NCI-H226 (cell line): ENCODE results near the gene ANKH.
A peak's percentile ranks its signal among the peaks of the same experiment; 100 is the strongest.

ENCODE experiments used
- DNase-seq: peaks from one replicate; pipeline ENCODE4 v3.0.0-alpha.2; 2015

Gene ANKH

DNA sequence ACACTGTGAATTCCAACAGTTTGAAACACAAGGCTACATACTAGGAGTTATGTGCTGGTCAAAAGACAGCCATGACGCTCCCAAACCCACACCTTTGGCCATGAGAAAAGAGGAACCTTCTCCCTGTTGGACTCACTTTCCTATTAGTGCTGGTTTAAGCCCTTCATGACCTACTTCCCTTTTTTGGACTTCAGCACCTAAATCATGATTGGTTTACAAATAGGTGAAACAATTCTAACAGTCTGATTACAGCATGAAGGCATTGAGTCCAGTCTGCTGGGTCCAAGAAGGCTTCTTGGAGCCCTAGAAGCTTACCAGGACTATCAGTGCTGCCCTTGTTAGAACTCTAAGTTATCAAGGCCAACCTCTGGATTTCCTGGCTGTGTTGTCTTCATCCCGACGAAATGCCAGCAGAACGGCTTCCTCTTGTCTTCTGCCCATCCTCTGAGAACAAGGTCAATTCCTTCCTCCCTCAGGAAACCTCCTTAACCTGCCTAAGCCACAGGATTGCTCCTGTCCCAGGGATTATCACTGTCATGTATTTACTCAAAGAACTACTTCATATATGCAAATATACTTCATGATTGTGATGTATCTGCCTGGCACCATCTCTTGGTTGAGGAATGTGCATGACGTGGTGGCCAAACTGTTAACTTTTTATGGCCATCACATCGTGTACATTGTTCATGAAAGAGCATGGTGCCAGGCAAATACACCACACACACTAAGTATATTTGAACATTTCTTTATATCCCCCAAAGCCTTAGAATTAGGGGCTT is 83.6 kb downstream of the ANKH start:
- no peak for DNase-seq

DNA sequence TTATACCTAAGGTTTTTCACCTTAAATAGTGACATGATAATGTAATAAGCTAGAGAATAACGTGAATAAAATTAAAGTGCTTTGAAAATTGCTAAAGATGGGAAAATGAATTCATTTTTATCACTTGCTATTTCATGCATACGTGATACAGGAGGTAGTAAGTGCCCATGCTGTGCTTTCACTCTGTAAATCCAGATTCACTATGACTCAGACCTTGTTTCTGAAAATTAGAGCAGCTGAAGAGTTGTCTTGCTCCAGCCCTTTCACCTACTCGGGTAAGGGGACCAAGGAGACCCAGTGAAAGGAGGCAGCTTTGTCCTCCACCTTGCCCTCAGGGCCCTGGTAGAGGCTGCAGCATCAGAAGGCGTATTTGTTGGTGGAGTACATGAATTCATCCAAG is 87.9 kb downstream of the ANKH start:
- DNase-seq = no peak

DNA sequence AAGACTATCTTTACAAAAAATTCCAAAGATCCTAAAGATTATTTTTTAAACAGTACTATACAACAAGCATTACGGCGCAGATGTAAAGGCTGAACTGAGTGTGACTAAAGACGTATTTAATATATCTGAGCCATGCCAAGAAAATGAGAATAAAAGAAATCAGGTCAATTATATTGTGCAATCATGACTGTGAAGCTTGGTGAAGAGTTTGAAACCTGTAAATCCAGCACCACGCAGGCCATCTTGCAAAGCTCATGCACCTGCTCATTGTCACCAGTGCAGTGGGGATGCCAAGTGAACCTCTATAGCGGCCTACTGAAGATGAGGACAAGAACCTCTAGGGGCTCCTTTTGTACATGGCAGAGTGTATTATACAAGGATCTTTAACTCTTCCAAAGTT is 89.0 kb downstream of the ANKH start:
- DNase-seq = no peak

DNA sequence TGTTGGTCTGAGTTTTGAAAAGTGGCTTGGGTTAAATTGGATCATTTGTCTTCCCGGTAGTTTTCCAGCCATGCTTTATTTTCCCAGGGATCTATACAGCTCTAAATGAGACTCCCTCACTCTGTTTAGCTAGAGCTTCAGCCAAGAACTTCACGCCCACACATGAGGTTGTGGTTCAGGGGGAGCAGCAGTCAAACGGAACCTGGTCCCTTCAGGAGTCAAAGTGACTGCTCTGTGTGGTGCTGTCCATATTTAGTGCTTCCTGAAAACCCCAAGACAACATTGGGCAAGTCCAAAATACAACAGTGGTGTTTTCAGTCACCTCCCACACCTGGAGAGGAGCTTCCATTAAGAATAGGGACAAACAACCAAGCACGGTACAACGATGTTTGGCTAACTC is 90.5 kb downstream of the ANKH start:
- no peak for DNase-seq

DNA sequence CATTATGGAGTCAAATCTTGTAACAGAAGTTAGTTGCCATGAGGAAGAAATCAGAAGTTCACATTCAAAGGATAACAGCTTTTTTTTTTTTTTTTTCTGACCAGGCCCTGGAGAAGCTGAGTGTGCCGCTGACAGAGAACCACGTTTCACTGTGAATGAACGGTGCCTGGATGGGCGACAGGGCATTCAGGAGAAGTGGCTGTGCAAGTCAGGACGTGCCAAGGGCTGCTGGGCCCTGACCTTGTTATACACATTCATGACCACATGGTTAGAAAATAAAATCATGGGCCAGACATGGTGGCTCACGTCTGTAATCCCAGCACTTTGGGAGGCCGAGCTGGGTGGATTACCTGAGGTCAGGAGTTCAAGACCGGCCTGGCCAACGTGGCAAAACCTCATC is 91.6 kb downstream of the ANKH start:
- DNase-seq = no peak

DNA sequence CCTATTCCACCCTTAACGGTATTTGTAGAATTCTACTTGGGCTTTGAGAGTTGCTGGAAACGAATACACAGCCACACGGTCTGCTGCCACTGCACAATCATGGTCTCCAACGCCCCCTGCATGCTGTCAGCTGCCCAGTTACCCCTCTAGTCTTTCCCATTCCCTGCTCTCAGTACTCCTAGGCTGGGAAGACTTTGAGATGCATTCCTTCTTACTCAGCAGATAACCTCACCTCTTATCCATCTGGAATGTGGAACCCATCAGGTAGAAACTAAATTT is 92.8 kb downstream of the ANKH start:
- no peak for DNase-seq

DNA sequence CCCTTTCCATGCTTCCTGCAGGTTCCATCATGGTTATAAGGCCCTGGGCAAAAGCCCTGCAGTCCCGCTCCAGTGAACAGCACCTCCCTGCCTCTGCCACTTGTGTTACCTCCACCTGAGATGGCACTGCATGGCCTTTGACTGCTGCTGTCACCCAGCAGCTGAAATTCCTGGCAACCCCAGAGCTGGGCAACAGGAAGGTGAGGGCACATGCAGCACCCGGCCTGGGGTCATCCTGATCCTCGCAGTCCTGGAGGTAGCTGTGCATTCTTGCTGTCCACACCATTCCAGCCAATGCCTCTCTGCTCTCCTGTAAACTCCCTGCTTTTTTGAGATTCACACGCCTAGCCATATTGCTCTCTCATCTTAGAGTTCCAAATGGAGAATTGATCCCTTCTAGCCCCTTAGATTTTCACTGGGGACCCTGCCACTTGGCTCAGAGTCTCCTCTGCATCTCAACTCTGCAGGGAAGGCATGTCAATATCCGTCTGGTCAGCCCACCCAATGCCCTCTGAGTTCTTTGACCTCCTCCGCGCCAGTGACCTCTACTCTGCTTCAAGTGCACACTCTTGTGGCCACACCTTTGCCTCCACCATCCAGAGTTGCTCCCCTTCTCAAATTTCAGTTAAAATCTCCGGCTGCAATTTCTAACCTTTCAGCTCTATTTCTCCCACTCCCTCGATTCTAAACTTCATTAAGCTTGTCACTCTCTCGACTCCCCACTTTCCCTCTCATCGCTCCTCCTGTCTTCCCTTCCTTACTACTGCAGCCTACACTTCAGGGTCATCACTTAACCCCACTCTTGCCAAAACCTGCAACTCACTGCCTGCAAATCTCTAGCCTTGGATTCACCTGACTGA is 93.4 kb downstream of the ANKH start:
- no peak for DNase-seq

DNA sequence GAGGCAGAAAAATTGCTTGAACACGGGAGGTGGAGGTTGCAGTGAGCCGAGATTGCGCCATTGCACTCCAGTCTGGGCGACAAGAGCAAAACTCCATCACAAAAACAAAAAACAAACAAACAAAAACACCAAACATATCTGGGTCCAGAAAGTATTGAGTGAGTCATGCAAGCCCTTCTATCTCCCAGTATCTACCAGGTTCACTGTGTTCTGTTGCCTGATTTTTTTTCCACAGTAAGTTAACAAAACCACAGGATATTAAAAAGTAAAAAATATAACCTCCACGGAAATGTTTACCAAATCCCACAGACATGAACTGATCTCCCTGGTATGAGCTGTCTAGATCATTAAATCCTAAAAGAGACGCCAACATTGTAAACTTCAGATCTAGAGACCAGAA is 94.4 kb downstream of the ANKH start:
- no peak for DNase-seq

DNA sequence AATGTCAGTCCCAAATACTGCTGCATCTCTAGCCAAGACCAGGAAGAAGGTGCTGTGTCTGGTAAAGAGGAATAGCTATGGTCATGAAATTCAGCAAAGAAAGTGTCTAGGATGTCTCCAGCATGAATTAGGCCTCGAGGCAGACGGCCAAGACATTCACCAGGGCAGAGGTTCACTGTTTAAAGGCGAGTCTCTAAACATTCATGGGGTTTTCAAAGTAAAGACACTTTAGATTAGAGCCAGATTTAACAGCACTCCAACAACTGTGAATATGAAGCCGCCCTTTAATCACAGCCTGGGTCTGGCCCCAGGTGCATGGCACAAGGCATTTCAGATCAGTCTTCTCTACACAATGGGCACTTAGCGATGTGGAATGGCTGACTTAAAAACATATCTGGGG is 95.0 kb downstream of the ANKH start:
- no peak for DNase-seq

DNA sequence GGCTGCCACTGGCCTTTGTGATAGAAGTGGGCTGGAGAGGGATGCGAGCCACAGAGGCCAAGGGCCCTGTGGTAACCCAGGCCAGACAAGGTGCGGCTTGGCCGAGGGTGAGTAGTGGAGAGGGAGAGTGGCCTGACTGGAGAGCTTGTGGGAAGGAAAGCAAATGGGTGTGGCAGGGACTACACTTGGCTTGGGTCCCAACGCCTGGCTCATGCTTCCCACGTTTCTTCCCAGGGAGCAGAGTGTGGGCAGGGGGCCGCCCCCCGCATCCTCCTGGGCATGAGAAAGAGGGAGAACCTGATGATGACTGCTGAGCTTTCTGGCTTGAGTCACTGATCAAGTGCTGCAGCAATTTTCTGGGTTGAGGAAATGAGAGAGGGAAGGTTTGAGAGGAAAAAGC is 95.7 kb downstream of the ANKH start:
- peak; percentile 45 for DNase-seq

DNA sequence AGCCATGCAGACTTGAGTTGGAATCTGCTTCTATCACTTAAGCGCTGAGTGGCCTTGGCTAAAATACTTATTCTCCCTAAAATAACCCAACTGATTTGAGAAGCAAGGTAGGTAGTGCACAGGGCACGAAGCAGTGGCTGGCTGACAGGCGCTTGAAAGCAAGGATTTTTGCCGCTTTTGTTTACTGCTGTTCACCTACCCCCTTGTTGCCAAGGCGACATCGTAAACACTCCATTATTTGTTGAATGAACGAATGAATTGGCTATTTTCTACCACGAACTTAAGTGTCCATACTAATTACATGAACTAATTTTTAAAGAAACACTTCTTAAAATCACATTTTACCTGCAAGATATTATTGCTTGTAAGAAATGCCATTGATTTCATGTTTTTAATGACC is 98.0 kb downstream of the ANKH start:
- no peak for DNase-seq

DNA sequence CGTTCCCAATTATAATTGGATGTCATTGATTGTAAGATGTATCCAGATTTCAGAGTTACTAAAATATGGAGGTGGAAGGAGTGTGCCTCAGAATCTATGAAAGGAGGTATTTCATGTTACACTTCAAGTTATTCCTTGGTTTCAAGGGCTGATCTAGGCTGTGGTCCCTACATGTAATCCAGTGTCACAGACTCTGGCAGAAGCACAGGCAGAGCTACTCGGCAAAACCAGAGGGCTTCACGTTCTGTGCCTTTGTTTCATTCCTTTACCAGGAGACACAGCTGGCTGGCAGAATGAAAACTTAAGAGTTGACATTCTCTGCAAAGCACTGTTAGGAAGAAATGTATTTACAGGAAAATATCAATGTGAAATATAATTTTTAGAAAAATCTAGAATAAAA is 99.6 kb downstream of the ANKH start:
- DNase-seq = no peak

DNA sequence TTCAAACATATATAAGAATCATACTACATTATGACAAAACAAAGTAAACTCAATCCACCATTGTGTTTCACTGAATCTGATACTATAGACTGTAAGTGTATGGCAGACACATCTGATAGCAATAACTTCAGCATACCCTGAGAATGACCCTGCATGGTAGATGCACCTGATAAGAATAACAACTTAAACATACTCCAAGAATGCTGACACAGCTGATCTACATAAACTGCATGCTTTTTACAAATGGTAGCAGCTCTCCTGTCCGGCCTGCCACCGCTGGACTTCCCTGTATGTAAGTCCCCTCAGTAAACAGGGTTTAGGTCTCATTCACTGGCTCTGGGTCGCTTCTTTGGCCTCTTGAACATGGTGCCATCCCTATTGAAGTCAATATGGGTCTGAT is 100.4 kb downstream of the ANKH start:
- no peak for DNase-seq

DNA sequence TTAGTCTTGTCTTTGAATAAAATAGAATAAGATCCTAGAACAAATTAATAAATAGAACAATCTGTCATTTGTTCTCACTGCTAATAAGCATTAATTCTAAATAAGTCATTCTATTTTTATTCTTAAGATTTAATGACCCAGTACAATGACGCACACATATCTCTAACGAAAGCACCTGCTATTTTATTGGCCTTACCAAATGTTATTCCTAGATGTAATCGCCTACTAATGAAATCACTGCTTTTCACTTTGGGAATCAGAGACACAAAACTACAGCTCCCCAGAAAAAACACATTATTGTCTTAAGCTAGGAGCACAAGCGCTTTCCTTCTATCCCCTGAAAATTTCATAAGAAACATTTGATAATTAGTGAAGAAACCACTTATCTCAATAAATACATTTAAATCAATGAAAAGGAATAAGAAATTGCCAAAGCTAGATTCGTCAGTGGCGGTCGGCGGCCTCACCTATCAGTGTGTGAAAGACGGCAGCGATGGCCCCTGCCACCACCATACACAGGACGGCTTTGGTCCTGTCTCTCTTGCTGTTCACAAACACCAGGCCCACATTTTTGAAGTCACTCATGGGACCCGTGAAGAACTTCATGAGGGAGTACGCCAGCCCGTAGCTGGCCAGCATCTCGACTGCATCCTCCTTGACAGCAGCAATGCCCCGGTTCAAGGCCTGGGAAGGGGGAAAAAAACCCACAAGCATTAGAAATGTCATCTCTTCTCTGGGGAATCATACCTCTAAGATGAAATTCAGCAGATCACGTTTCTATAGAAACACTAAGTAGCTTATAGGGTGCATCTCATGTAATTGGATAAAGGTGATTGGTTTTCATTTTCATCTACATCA is 102.8 kb downstream of the ANKH start:
- DNase-seq = no peak

DNA sequence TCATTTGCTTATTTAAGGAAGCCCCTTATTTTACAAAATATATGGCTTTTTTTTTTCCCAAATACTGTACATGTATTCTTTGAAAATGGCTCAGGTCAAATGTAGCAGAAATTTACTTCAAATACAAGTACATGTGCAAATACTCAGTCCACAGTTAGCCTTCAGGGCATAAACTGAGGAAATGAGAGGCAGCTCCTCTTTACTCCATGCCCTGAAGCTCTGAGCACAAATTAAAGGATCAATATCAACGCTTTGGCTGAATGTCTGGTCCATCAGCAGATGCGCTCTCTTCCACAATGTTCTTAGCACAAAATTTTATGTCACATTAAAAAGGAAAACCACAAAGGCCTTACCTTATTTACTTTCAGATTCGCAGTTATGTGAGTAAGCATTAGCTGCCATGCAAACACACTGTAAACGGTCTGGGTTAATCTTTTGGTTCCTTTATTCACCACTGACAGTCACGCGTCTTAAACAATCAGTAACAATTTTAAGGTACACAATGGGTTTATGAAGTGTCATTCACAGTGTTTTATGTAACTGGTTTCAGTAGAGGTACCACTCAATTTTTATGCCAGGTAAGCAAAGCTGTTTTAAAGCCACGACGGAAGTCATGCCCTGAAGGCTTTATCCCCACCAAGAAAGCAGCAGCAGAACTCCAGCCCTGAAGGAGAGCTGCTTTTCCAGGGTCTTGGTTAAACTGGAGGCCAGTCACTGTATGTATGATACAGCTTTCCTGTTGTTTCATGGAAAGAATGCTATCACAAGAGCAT is 103.7 kb downstream of the ANKH start:
- DNase-seq = no peak

DNA sequence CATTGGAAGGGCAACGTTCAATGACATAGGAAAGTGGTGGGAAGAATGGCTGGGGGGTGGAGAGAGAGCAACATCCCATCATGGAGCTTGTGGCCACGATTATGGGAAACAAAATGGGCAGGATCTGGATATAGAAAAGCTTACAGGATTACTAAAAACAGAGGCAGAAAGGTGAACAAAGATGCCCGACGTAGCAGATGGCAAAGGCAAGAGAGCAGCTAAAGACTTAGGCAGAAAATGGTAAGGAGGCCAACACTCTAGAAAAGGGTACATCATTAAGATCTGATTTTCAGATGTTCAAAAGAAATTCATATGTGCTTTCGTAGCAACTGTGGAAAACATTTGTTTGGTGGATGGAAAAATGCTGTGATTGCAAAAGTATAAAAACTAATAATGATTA is 104.5 kb downstream of the ANKH start:
- DNase-seq = no peak

DNA sequence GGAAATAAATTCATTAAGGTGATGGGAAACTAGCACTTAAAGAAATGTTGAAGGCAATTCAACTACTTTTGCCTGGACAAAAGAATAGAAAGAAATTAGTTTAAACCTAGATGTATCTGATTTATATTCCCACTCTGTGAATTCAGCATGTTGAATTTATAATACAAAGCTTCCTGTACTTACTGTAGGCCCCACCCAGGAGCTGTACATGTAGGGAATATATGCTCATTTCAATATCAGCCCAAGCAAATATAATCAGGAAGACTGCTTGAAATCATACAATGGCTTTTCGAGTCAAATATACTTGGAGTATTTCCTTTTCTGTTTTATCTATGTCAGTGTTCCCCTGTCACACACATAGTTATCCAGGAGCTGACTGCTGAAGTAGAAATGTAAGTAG is 105.0 kb downstream of the ANKH start:
- DNase-seq = no peak

DNA sequence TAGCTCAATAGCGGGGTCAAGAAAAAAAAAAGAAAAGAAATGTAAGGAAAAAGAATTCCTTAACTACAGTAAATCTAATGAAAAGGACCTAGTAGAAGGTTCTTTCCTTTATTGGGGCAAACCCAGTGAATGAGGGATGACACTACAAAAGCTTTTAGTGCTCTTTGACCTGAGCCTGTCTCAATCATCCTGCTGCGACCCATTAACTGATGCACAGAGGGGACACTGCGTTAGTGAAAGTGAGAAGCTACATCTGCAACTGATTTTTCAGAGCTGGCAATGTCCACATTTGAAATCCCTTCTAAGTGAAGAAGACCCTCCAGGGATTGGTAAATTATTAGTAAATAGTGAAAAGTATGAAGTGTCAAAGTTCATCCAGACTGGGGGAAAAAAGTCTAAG is 106.0 kb downstream of the ANKH start:
- DNase-seq = no peak

DNA sequence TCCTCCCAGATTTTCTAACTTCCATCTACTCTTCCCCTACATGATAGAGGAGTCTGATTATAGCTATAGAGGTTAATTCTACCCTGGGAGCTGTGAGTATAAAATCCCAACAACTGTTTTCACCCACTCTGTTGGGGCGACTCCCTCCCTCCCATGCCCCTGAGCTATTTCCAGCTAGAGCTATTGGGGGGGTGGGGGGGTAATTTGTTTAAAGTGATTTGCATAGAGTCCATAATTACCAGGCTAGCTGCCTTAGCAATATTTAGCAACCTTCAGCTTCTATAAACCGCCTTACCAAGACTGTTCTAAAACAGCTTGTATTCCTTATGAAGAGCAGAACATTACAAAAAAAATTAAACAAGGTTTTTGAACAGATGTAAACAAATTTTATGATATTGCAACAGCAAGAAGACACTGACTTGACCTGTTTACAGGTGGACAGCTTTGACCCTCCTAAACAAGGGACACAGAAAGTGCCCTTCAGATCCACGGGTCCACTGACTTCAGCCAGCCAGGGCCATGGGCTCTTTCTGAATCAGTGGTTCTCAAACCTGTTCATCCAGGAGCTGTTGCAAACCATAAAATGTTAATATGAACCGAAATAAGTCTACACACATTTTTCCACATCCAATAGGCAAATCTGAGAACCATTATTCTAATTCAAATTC is 108.9 kb downstream of the ANKH start:
- DNase-seq = no peak

DNA sequence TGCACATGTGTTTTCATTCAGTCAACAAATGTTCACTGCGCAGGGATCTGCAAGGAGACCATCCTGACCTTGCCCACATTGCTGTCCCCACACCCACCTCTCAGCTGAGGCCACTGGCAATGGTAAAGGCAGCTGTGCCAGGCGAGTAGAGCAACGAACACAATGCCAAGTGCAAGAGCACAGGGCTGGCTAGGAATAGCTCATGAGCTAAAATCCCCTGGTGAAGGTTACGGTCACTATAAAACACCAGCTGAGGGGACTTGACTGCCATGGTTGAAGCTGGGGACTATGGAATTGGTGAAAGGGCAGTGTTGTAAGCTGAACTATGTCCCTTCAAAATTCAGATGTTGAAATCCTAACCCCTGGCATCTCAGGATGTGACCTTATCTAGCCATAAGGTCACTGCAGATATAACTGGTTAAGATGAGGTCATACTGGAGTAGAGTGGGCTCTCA is 111.0 kb downstream of the ANKH start:
- no peak for DNase-seq

DNA sequence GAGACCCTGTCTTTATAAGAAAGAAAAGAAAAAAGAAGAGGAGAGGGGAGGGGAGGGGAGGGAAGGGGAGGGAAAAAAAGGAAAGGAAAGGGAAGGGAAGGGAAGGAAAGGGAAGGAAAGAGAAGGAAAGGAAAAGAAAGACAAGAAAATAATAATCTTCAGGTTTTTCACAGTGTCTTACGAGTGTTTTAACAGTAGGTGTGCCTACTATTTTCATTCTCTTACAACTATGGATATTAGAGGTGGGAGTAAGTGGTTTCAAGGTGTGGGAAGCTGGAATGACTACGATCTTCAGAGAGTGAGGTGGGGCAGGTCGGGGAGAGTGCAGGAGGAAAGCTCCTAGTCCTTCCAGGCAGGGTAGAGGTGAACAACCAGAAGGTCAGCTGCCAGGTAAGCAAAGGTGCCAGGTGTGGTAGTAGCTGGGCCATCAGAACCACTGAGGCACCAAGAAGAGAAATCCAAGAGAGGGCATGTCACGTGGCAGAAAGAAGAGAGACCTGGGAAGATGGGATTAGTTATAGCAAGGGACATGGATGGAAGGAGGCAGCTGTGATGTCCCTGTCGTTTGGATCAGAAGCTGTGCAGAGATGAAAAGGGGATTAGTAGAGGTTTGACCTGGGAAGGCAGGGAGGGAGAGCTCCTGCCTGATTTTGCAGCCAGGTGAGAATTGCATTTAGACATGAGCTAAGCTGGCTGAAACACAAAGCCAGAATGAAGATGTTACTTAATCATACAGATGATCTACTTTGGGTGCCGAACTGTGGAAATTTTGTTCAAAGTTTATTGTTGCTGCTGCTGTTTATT is 111.6 kb downstream of the ANKH start:
- DNase-seq = no peak
